Endothelial cell of umbilical vein (primary cell): ENCODE results near the gene SPOP. TPM values are rescaled to one million over a fixed set of nuclear protein-coding genes. Genes with fewer than 3 reads are reported as not detected.

ENCODE experiments used
- BruUV-seq: library from RNA; stranded (reverse); fragments of 400-500 nt; replicated peaks from 2 replicates; lab custom pipeline; 2021; lab: Mats Ljungman, UMichigan
- CTCF ChIA-PET: fragments of 300-600, 350-600 bp; sonication (Branson Sonifier 250); formaldehyde crosslinking; loops from one replicate; lab custom pipeline; 2021; ENCODE audit warnings: antibody characterized with exemption, inconsistent platforms; lab: Charles Lee
- POLR2A ChIA-PET: fragments of 300-600, 350-600 bp; sonication (Branson Sonifier 250); formaldehyde crosslinking; loops from one replicate; lab custom pipeline; 2021; ENCODE audit warnings: antibody characterized with exemption, inconsistent platforms; lab: Charles Lee
- DNase-seq: peaks from one replicate; pipeline ENCODE4 v3.0.0-alpha.2; 2011; ENCODE audit warnings: low read depth, low spot score
- FAIRE-seq: peaks from 2 replicates; lab custom pipeline; 2011; peaks lifted over from hg19 to GRCh38; lab: Jason Lieb, UNC
- H2AFZ ChIP-seq: 2 replicates; pipeline ENCODE4 v1.6.0; 2012; ENCODE audit warnings: low read depth, low read length, control low read depth, inconsistent platforms
- H3K27ac ChIP-seq: 2 replicates; pipeline ENCODE4 v1.5.1; 2011; ENCODE audit warnings: low read depth, mild to moderate bottlenecking, control low read depth, low read length, moderate library complexity; ENCODE audit not compliant: insufficient read depth
- H3K27me3 ChIP-seq, 2 experiments: 2 replicates each; pipeline versions ENCODE4 v1.6.0 to v1.6.1; 2011; ENCODE audit warnings: low read length in 2 of 2, mixed read lengths in 1 of 2; ENCODE audit not compliant: control insufficient read depth in 2 of 2, insufficient read depth in 2 of 2
- H3K36me3 ChIP-seq, 2 experiments: 2 replicates in 1 of 2; 3 replicates in 1 of 2; pipeline ENCODE4 v1.5.1; 2011; ENCODE audit warnings: low read length in 2 of 2, mild to moderate bottlenecking in 1 of 2, moderate library complexity in 1 of 2; ENCODE audit not compliant: control insufficient read depth in 2 of 2, insufficient read depth in 2 of 2; ENCODE audit errors: extremely low read depth in 1 of 2
- H3K4me1 ChIP-seq: 3 replicates; pipeline ENCODE4 v1.5.1; 2011; ENCODE audit warnings: mild to moderate bottlenecking, low read length; ENCODE audit not compliant: control insufficient read depth, insufficient read depth; ENCODE audit errors: extremely low read depth
- H3K4me2 ChIP-seq: 2 replicates; pipeline ENCODE4 v1.6.1; 2011; ENCODE audit warnings: low read length, control low read depth, mixed read lengths; ENCODE audit not compliant: insufficient read depth
- H3K4me3 ChIP-seq, 3 experiments: fragments of 200-600 bp in 1 of 3; sonication (generic), shearing (Covaris generic) in 1 of 3; replicated peaks in 1 of 3; 2 replicates each; pipeline ENCODE4 v1.5.1; 2011 to 2016; ENCODE audit warnings: control low read depth in 3 of 3, low read length in 3 of 3, mild to moderate bottlenecking in 2 of 3, inconsistent platforms in 1 of 3, low read depth in 1 of 3, moderate library complexity in 1 of 3; ENCODE audit not compliant: insufficient read depth in 1 of 3
- H3K79me2 ChIP-seq: 2 replicates; pipeline ENCODE4 v1.6.0; 2012; ENCODE audit warnings: low read length, inconsistent platforms; ENCODE audit not compliant: control insufficient read depth, insufficient read depth
- H3K9ac ChIP-seq: replicated peaks from 2 replicates; pipeline ENCODE3; 2011; ENCODE audit warnings: low read length, control low read depth; ENCODE audit not compliant: insufficient read depth; ENCODE audit errors: extremely low read depth
- H3K9me1 ChIP-seq: replicated peaks from 3 replicates; pipeline ENCODE4 v1.6.0; 2011; ENCODE audit warnings: mild to moderate bottlenecking, low read length; ENCODE audit not compliant: control insufficient read depth, insufficient read depth; ENCODE audit errors: extremely low read depth
- H3K9me3 ChIP-seq: replicated peaks from 2 replicates; pipeline ENCODE4 v1.5.1; 2012; ENCODE audit warnings: low read length, inconsistent platforms; ENCODE audit not compliant: control insufficient read depth, insufficient read depth
- H4K20me1 ChIP-seq: replicated peaks from 2 replicates; pipeline ENCODE3; 2011; ENCODE audit warnings: mild to moderate bottlenecking, low read length; ENCODE audit not compliant: control insufficient read depth, insufficient read depth; ENCODE audit errors: extremely low read depth
- CTCF ChIP-seq, 2 donors: IDR thresholded peaks; 1 replicate in 1 of 2; 2 replicates in 1 of 2; pipeline ENCODE4 v1.5.1; 2011; ENCODE audit warnings: low read length in 2 of 2, mild to moderate bottlenecking in 2 of 2, moderate library complexity in 2 of 2, control low read depth in 1 of 2, inconsistent platforms in 1 of 2, low read depth in 1 of 2; ENCODE audit not compliant: insufficient read depth in 1 of 2; ENCODE audit errors: extremely low read depth in 1 of 2
- EZH2 ChIP-seq: IDR thresholded peaks from 2 replicates; pipeline ENCODE4 v1.6.1; 2012; ENCODE audit warnings: borderline replicate concordance, low read depth, mild to moderate bottlenecking, moderate library complexity, low read length, inconsistent platforms; ENCODE audit not compliant: severe bottlenecking
- FOS ChIP-seq: IDR thresholded peaks from 2 replicates; pipeline ENCODE4 v1.6.1; 2011; ENCODE audit warnings: mild to moderate bottlenecking, low read length, moderate library complexity, borderline replicate concordance; ENCODE audit not compliant: insufficient read depth
- GATA2 ChIP-seq: IDR thresholded peaks from 2 replicates; pipeline ENCODE4 v1.7.0; 2011; ENCODE audit warnings: low read depth, mild to moderate bottlenecking, moderate library complexity, mixed read lengths, low read length; ENCODE audit not compliant: insufficient read length, insufficient read depth
- JUN ChIP-seq: IDR thresholded peaks from 2 replicates; pipeline ENCODE4 v1.6.1; 2011; ENCODE audit warnings: borderline replicate concordance, low read depth; ENCODE audit not compliant: insufficient read length, insufficient read depth
- MYC ChIP-seq: IDR thresholded peaks from one replicate; pipeline ENCODE4 v1.6.1; 2011; ENCODE audit warnings: mild to moderate bottlenecking, low read depth, low read length
- POLR2AphosphoS5 ChIP-seq: IDR thresholded peaks from 2 replicates; pipeline ENCODE4 v1.6.1; 2012; ENCODE audit warnings: low read depth, mild to moderate bottlenecking, control low read depth, low read length, moderate library complexity; ENCODE audit not compliant: insufficient read depth
- dilution Hi-C: fragments of 300-500 bp; cut with MboI; formaldehyde crosslinking; loops from one replicate; pipeline ENCODE4 v1.15.0; 2019; ENCODE audit warnings: low sequenced_read_pairs; ENCODE audit not compliant: extremely low pct_ligation_motif_present
- intact Hi-C: fragments of 100-400 bp; cut with micrococcal nuclease; formaldehyde crosslinking; loops from one replicate; pipeline ENCODE4 v1.10.0; 2022
- polyA plus RNA-seq, 4 experiments: library from polyadenylated mRNA; depleted of rRNA in 3 of 4; stranded (reverse) in 3 of 4; unstranded in 1 of 4; fragments of >200 nt; gene quantifications; 2 replicates each; pipeline versions ENCODE4 v1.2.1 to v1.2.3, GENCODE V29; 2011 to 2012; ENCODE audit warnings: missing spikeins in 1 of 4
- total RNA-seq: library from RNA; stranded (reverse); gene quantifications from 2 replicates; pipeline ENCODE4 v1.2.3, GENCODE V29; 2021
- TF ChIP-seq, protein P1 (sequence below): IDR thresholded peaks from 2 replicates; pipeline ENCODE4 v1.6.1; 2011; ENCODE audit not compliant: insufficient read depth, insufficient read length

The SPOP gene
- total and polyA plus RNA-seq, 2 donors (not counting 3 experiments of a cell fraction or from before 2014, with no cell fraction given), result 46.9 to 61.0 TPM

DNA sequence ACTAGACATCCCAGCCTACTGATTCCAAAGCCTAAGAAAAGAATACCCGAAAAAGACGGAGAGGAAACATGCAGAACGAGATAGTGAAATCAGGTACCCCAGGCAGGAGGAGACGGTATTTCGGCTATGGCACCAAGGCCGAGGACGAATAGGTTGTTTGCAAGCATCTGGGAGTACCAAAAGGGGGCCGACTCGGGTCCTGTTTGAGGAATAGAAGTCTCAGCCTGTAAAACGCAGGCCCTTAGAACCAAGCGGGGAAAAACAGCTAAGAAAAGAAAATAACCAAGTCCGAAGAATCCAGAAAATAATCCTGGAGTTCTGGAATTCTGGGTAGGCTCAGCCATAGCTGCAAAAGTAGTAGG, 29.3 kb upstream of the SPOP start:
- ChIA-PET CTCF (interaction anchor here (0.7 to 24.3 kb wide), 20 partner anchors 12 to 293 kb away, joined by 3 to 786 read pairs (median 7); partner anchors contain the start of genes KAT7, NXPH3, PHB1 and TAC4), POLR2A (interaction anchor here (0.8 to 2.9 kb wide), 4 partner anchors 56 to 84 kb away, joined by 3 to 21 read pairs (median 8); partner anchors contain the start of genes FAM117A and KAT7)
- H3K36me3 ChIP-seq, result peaks cover 21 to 26% of the 10 kb centered on the region in 2 experiments
- H3K4me2 ChIP-seq, result peak overlapping the region; percentile 94
- H3K4me3 ChIP-seq, result peak overlapping the region; percentile 84 to 93 (median 84)
- FAIRE-seq (no peak), DNase-seq (peak; percentile 12)
- H3K27ac ChIP-seq, result peak overlapping the region; percentile 97
- dilution Hi-C loops (no loop called here), intact Hi-C loops (no loop called here)
- no peaks in the 10 kb centered on the region for H3K9me1 ChIP-seq
- H3K9ac ChIP-seq, result peak overlapping the region; percentile 98
- peaks cover 13% of the 10 kb centered on the region for H3K79me2 ChIP-seq
- H3K9me3 ChIP-seq, result no peaks in the 10 kb centered on the region
- peak overlapping the region; percentile 85 for H2AFZ ChIP-seq
- no peaks in the 10 kb centered on the region for H3K27me3 ChIP-seq
- peaks cover 32% of the 10 kb centered on the region for H3K4me1 ChIP-seq
- H4K20me1 ChIP-seq, result no peaks in the 10 kb centered on the region
- no TSS peak for BruUV-seq
- no peak for TF ChIP-seq CTCF (IDR thresholded peaks at IDR 0.05; ENCODE audit: extremely low read depth in 1 of 2, insufficient read depth in 1 of 2, low read depth in 1 of 2, low read length in 2 of 2)
- TF ChIP-seq GATA2, result no peak
- TF ChIP-seq MYC, result no peak
- no peak for TF ChIP-seq JUN
- TF ChIP-seq EZH2, result no peak

DNA sequence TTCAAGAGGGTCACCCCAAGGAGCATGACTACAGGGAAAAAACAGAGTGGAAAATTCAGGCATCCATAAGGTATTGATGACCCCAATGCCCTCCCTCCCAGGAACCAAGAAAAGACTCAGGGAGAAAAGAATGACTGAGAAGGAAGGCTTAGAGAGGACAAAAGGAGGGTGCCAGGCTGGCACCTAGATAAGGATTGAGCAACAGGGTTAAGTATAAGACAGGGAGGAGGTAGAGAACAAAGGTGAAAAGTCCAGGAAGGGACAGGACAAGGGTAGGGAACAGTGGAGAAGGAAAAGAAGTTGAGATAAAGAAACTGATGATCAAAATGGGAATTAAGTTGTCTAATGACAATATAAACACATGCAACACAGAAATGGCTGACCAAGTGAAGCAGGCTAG, 27.4 kb upstream of the SPOP start:
- TF ChIP-seq MYC, result no peak
- no peak for TF ChIP-seq CTCF (IDR thresholded peaks at IDR 0.05; ENCODE audit: extremely low read depth in 1 of 2, insufficient read depth in 1 of 2, low read depth in 1 of 2, low read length in 2 of 2)
- TF ChIP-seq, protein P1, sequence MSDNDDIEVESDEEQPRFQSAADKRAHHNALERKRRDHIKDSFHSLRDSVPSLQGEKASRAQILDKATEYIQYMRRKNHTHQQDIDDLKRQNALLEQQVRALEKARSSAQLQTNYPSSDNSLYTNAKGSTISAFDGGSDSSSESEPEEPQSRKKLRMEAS, result no peak
- TF ChIP-seq POLR2AphosphoS5, result no peak
- no peak for TF ChIP-seq FOS
- ChIA-PET POLR2A (no interaction called here), CTCF (interaction anchor here (1.7 to 24.3 kb wide), 3 partner anchors 135 to 293 kb away, joined by 4 to 786 read pairs (median 19); partner anchors contain the start of gene NXPH3)
- Histone ChIP-seq H3K9me1 (no peaks in the 10 kb centered on the region), H3K27me3 (no peaks in the 10 kb centered on the region), H3K36me3 (peaks cover 24 to 38% of the 10 kb centered on the region in 2 experiments), H3K9me3 (no peaks in the 10 kb centered on the region), H3K4me3 (no peak overlapping the region), H2AFZ (no peak overlapping the region), H3K4me1 (peaks cover 22% of the 10 kb centered on the region), H3K9ac (no peak overlapping the region), H3K79me2 (peaks cover 13% of the 10 kb centered on the region), H3K27ac (no peak overlapping the region), H3K4me2 (no peak overlapping the region), H4K20me1 (no peaks in the 10 kb centered on the region)
- dilution Hi-C loops, result no loop called here
- intact Hi-C loops, result no loop called here
- no peak for FAIRE-seq
- BruUV-seq, result no TSS peak
- DNase-seq, result no peak
